Measurements from ENCODE around the gene F11.
"Not testable (repeated sequence)": the region's sequence is repeated elsewhere in the genome, so short reads cannot be mapped to it uniquely, and the experiment has no call there.

The F11 gene

DNA sequence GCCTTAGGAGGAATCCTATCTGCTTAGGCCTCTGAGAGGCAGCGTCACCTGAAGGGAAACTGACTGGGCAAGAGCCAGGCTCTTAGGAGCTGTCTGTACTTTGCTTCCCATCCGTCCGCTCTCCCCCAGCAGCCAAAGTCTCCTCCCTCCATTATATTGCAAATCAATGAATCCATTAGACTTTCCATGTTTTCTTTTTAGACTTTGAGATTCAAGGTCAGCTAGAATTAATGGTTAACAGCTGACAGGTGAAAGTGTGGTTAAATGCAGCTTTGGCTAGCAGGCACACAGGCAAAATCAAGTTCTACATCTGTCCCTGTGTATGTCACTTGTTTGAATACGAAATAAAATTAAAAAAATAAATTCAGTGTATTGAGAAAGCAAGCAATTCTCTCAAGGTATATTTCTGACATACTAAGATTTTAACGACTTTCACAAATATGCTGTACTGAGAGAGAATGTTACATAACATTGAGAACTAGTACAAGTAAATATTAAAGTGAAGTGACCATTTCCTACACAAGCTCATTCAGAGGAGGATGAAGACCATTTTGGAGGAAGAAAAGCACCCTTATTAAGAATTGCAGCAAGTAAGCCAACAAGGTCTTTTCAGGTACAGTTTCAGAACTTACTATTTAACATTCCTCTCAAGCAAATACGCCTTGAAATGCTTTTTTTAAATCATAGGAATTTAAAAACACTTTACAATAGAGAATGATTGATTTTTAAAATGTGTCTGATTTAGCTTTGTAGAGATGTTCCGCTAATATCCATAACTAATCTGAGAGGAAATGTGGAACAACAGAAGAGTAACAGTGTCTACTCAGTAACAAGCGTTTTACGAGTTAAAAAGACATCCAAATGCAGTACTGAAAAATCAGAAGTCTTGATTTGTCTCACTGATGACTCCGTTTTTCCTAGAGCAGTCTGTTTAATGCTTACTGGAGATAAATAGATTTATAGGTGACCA is at the start of gene F11:
F11 (plus strand) TSS at position 507 of the 970 bp plus-strand sequence. CDS start 948 bp downstream, outside the sequence.
- DNase-seq, result no peak

DNA sequence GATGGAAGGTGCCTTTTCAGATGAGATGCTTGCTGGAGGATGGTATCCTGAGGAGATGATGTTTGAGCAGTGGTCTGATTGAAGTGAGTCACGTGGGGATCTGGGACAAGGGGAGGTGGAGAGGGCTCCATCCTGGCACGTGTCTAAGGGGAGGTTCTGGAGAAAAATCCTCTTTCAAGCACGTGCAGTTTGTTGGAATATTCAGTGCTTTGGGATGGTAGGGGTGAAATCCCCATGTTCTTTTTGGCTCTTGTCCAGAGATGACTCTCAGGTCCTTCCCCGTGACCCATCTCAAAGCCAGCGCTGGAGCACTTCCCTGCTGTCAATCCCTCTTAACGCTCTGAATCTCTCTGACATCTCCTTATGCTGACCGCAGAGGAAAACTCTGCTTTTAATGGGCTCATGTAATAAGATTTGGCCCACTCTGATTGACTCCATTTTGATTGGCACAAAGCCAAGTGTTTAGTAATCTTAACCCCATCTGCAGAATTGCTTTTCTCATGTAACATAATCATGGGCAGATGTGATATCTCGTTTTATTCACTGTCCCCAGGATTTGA is 49.4 kb upstream of the F11 start:
- DNase-seq, result no peak

DNA sequence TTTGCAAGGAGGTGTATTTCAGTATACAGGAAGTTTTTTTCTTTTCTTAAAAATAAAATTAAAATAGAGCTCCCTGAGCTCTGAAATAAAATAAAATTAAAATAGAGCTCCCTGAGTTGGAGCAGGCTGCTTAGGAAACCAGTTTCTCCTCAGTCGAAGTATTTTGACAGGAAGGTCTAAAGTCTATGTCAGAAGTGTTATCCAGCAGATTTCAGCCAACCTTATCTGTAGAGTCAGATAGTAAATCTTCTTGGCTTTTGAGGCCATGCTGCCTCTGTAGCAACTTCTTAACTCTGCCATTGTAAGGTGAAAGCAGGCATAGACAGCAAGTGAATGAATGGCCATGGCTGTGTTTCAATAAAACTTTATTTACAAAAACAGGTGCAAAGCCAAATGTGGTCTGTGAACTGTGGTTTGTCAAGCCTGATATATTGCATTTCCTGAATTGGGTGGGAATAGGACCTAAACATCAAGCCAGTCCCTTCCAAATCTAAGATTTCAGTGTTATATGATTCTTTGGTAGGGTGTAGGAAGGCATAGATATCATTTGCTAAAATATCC is 48.2 kb upstream of the F11 start:
- DNase-seq, result no peak

DNA sequence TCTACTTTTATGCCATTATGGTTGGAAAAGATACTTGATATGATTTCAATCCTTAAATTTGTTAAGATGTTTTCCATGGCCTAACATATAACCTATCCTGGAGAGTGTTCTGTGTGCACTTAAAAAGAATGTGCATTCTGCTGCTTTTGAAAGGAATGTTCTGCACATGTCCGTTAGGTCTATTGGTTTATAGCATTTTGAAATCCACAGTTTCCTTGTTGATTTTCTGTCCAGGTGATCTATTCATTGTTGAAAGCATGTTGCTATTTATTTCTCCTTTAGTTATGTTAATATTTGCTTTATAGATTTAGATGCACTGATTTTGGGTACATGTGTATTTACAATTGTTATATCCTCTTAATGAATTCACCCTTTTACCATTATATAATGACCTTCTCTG is 44.4 kb upstream of the F11 start:
- DNase-seq, result no peak

DNA sequence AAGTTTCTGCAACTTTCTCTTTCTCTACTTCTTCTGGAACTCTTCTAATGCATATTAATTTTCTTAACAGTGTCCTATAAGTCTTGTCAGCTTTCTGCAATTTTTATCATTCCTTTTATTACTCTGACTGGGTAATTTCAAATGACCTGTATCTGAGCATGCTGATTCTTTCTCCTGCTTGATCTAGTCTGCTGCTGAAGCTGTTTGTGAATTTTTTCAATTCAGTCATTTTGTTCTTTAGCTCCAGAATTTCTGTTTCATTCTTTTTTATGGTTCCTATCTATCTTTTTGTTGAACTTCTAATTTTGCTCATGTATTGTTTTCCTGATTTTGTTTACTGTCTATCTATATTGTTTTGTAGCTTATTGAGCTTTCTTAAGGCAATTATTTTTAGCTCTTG is 40.1 kb upstream of the F11 start:
- no peak for DNase-seq

DNA sequence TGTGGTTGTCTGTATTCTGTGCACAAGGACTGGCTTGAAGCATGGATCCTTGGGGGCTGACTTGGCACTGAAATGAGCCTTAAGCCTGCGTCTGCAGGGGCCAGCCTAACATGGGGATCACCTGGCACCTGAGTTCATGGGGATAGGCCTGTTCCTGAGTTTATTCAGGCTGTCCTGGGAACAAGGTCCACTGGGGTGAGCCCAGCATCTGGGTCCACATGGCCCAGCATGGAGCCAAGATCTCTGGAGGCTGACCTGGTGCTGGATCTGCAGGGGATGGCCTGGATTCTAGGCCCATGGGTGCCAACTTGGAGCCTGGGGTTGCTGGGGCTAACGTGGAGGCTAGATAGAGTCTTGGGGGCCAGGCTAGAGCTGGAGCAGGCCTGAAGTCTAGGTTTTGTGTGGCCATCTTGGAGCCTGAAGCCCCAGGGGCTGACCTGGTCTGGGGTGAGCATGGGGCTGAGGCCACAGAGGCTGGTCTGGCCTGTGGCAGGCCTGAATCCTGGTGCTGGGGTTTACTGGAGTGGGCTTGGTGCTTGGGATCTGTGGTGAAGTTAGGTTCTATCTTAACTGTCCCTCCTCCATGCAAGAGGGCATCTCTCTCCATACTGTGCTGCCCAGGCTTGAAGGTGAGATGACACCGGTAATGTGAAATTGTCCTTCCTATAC is 39.3 kb upstream of the F11 start:
- no peak for DNase-seq

DNA sequence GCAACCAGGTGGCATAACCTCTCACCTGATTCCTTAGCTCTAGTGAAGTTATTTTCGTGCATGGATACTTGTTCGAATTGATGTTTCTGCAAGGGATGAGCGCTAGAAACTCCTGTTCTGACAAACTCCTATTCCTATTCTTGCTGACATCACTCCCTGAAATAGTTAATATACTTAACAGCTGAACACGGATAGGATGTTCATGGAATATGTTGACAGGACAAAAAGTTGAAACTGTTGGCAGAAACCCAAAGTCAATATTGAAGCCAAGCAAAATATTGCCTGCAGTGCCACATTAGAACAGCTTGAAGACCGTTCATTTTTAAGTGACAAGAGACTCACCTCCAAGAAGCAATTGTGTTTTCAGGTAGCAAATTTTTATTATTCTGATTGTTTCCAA is 38.8 kb upstream of the F11 start, which contains the start of gene KLKB1:
KLKB1 (plus strand) TSS at position 287 of the 400 bp plus-strand sequence. CDS start 689 bp downstream, outside the sequence.
- no peak for DNase-seq

DNA sequence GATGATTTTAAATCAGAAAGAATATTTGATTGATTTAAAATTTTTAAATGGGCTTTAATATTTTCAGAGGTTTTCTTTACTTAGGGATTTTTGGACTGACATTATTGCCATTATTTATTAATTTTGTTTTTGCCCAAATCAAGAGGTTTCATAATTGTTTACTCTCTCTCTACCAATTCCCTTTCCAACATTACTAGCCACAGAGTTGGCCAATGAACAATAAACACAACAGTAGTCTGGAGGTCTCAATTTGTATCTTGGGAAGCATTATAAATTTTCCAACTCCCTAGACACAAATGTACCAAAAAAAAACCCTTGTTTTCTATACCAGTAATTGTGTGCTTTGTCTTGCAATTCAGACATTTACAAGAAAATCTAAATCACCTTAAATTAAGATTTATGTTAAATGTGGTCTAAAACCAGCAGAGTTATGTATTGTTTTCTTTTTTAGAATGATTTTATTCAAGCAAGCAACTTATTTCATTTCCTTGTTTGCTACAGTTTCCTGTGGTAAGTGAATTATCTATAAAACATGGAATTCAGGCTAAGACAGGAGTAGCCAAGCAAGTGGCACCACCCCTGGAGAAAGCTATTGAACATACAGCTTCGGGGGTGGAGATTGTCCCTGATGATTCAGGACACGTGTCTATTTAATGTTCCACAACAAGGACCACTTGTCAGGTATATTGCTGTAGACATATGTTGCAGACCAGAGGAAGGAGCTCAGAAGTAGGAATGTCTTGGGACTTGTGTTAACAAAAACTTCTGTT is 38.1 kb upstream of the F11 start:
- DNase-seq, result no peak

DNA sequence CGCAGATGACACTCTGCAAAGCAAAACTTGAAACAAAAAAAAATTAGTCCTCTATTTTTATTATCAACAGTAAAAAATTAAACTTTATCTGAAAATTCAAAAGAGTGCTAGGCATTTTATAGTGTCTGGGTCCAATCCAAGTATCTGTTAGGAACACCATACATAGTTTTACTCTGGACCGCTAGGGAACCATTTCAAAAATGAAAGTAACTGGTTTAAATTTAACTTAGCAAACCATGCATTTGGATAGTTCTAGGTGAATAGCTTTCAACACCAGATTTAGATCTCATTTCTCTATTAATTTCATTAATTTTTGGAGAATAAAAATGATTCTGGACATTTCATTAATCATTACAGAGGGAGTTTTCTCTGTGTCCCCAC is 37.5 kb upstream of the F11 start:
- DNase-seq, result no peak

DNA sequence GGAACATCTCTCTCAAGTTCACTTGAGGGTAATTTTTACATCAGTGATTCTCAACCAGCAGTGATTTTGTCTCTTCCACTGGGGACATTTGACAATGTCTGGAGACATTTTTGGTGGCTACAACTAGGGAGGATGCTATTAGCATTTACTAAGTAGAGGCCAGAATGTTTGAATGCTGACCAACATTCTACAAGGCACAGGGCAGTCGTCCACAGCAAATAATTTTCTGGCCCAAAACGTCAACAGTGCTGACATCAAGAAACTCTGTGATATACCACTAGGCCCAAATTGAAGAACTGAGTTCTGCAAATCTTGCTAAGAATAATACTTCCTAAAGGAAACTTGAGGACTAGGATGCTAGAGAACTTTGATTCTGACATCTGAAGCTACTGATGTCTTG is 31.6 kb upstream of the F11 start:
- DNase-seq, result no peak

DNA sequence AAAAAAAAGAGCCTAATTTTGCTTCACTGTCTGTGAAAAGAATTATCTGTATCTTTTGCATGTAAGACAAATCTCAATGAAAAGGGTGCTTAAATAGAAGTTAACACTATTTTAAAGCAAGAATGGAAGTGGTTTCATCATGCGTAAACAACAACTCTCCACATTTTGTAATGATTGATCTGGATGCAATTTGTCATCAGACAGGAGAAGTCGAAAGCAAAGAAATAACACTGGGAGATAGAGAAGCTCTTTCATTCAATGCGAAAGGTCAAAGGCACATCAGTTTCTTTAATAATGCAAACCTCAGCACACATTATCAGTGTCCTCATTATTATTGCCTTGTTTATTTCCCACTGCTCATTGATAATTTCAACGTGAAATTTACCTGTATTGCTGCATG is 29.9 kb upstream of the F11 start:
- DNase-seq, result no peak

DNA sequence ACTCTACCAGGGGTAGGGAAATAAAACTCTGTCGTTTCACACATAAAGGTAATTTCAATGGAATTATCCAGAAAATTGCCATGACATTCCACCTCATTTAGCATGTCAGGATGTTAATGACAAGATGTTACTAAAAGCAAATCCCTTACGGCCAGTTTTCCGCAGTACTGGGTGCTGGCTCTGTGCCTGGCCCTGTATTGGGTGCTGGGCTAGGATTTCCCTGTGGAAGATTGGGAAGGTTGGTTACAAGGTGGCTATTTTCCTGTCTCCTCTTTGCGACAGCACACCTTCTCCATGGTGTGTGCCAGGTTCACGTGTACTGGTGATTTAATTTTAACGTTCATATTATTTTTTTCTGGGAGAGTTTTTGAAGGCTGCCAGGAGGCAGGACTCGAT is 25.5 kb upstream of the F11 start:
- DNase-seq, result no peak

DNA sequence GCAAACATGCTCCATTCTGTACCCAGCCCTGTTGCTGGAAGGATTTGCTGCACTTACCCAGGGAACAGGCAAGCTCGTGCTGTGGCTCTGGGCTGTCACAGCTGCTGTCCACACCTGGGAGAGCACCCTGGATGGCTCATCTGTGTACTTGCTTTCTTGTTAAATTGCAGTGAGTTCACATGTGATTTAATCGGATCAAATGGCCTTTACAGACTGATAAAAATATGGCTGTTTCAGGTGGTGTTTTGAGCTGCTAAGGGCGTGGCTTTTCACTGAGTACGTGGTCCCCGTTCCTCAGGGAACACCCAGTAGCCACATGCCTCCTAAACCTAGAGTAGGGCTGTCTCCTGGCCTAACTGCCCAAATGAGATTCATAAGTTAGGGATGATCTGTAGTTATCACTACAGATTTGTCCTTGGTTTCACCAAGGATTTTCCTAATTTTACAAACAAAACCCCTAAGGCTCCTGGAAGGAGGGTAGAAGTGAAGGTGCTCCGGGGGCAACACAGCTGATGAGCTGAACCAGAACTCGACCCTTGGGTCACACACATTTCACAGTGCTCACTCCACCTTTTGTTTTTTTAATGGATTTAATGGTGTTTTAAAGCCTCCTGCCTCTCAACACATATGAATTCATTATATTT is 25.0 kb upstream of the F11 start:
- DNase-seq, result peak in 1 of 2 experiments; percentile 36

DNA sequence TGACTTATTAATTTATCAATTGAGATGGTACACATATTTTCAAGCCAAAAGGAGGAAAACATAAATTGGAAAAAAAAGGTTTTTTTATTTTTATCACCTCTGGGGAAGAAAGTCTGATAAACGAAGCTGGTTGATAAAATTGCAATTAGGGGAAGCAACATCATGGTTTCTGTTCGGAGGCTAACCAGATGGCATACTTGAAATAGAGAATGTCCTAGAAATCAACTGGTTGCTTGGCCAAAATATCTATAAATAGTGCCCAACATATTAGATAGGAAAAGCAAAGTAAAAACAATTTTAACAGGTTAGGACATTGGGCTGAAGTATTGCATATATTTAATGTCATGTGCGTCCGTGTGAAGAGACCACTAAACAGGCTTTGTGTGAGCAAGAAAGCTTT is 24.4 kb upstream of the F11 start:
- DNase-seq, result no peak

DNA sequence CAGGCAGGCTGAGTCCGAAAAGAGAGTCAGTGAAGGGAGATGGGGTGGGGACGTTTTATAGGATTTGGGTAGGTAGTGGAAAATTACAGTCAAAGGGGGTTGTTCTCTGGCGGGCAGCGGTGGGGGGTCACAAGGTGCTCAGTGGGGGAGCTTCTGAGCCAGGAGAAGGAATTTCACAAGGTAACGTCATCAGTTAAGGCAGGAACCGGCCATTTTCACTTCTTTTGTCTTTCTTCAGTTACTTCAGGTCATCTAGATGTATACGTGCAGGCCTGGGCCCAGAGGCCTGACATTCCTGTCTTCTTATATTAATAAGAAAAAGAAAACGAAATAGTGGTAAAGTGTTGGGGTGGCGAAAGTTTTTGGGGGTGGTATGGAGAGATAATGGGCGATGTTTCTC is 24.0 kb upstream of the F11 start:
- DNase-seq, result not testable (repeated sequence)

DNA sequence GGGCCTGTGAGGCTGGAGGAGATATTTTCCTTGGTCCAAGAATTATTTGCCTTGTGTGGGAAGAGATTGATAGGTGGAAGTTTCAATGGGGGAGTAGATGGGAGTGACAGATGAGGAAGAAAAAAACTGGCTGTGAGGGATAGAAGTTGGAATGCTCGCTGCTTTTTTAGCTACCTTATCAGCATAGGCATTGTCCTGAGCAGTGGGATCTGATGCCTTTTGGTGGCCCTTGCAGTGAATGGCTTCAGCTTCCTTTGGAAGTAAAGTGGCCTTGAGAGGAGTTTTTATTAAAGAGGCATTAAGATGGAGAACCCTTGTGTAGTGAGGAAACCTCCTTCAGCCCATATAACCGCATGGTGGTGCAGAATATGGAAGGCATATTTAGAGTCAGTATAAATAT is 22.7 kb upstream of the F11 start:
- no peak for DNase-seq

DNA sequence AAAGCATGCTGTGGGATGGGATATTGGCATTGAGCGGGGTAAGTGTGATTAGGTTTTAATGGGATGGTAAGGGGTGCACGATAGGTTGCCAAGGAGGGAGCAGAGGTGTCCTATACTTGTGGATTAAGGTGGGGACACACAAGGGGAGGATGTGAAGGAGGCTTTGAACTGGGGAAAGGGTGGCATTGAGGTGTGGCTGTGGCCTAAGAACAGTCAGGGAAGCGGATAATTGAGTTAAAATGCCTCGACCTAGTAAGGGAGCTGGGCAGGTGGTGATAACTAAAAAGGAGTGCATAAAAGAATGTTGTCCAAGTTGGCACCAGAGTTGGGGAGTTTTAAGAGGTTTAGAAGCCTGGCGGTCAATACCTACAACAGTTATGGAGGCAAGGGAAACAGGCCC is 21.2 kb upstream of the F11 start:
- DNase-seq, result no peak

DNA sequence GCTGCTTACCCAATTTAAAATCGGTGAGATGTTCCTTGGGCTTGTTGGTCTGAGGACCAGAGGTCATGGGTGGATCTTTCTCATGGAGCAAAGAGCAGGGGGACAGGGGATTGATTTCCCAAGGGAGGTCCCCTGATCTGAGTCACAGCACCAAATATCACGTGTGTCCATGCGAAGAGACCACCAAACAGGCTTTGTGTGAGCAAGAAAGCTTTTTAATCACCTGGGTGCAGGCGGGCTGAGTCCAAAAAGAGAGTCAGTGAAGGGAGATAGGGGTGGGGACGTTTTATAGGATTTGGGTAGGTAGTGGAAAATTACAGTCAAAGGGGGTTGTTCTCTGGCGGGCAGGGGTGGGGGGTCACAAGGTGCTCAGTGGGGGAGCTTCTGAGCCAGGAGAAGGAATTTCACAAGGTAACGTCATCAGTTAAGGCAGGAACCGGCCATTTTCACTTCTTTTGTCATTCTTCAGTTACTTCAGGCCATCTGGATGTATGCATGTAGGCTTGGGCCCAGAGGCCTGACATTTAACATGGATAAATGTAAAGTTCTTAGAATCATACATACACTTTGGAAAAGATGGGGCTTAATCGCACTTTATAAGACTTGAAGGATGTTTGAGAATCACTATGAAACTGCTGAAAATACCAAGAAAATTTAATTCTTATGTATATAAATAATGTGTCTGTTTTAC is 18.8 kb upstream of the F11 start:
- not testable (repeated sequence) for DNase-seq

DNA sequence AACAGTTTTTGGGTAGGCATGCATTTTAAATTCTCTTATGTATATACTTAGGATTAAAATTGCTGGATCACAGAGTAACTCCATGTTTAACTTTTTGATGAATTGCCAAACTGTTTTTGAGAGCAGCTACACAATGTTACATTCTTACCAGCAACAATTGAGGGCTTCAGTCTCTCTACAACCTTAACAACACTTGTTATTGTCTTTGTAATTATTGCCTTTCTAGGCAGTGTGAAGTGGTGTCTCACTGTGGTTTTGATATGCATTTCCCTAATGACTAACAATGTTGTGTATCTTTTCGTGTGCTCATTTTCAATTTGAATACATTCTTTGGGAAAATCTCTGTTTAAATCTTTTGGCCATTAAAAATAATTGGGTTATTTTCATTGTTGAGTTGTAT is 17.3 kb upstream of the F11 start:
- no peak for DNase-seq

DNA sequence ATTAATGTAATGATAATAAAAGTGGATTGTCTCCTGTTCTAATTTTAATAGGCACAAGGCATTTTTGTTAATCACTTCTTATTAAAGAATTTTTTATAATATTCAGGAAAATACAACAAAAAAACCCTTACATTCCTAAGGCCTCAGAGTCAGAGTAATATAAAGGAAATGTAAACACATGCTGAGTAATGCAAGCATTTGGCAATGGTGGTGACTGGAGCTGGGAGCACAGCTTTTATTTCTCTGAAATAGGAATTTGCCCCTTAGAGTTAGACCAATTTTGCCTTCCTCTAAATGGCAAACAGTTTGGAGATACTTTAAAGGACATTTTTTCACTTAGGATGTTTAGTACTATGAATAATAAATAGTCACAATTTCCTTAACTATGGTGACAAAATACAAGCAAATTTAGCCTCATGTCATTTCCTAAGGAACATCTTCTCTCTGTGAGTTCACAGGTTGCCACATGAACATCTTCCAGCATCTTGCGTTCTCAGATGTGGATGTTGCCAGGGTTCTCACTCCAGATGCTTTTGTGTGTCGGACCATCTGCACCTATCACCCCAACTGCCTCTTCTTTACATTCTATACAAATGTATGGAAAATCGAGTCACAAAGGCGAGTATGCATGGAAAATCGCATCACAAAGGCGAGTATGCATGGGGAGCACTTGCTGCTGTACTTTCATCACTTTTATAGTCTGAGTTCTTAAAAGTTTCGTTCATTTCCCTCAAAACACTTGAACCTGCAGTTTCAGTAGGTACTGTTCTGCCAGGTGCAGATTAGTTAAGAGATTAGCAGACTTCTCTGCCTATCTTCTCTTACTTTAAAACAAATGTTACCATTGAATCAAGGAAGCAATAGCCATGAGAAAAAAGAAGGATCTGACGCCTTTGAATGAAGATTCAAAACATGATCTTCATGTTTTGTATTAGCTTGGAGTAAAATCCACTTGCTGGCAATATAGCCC is 15.9 kb upstream of the F11 start:
- no peak for DNase-seq

All from SW 1271 (cell line).